Muscle layer of duodenum (tissue), 2 donors: Measurements from ENCODE around the gene TMEM106C.
"Not testable (repeated sequence)": the region's sequence is repeated elsewhere in the genome, so short reads cannot be mapped to it uniquely, and the experiment has no call there.

ENCODE experiments used
- H3K27ac ChIP-seq: one replicate; pipeline ENCODE4 v1.7.0; 2013; ENCODE audit warnings: mild to moderate bottlenecking, low read length
- H3K27me3 ChIP-seq: one replicate; pipeline ENCODE4 v1.7.0; 2013; ENCODE audit warnings: low read depth, mild to moderate bottlenecking, control low read depth, low read length
- H3K36me3 ChIP-seq, 2 donors: one replicate each; pipeline ENCODE4 v1.7.0; 2013; ENCODE audit warnings: low read length in 2 of 2, control low read depth in 1 of 2, mild to moderate bottlenecking in 1 of 2; ENCODE audit not compliant: insufficient read depth in 2 of 2, control insufficient read depth in 1 of 2
- H3K4me1 ChIP-seq, 2 donors: one replicate each; pipeline ENCODE4 v1.7.0; 2013; ENCODE audit warnings: low read length in 2 of 2, mild to moderate bottlenecking in 2 of 2, control low read depth in 1 of 2, moderate library complexity in 1 of 2; ENCODE audit not compliant: insufficient read depth in 2 of 2, control insufficient read depth in 1 of 2
- H3K4me3 ChIP-seq, 2 donors: one replicate each; pipeline ENCODE4 v1.7.0; 2013; ENCODE audit warnings: low read length in 2 of 2, low read depth in 1 of 2, mild to moderate bottlenecking in 1 of 2
- H3K9me3 ChIP-seq, 2 donors: one replicate each; pipeline ENCODE4 v1.7.0; 2013; ENCODE audit warnings: low read length in 2 of 2, control low read depth in 1 of 2, mild to moderate bottlenecking in 1 of 2; ENCODE audit not compliant: control insufficient read depth in 1 of 2
- donor health status: healthy.

TMEM106C gene

DNA sequence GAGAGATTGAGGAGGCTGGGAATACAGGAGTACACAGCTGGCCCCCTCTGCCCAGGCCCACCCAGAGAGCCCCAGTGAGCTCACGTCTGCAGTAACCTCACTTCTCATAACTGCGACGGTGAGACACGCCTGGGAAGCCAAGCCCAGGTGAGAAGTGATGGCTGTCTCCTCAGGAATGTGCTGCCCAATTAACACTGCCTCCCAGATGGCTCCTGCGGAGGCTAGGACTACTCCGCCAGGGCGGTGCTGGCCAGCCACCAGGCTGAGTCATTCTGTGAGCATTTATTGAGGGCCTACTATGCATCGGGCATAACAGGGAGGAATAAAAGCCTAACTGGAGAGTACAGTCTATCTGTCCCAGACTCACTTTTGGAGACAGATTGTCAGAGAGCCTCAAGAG lies 9.3 kb upstream of the TMEM106C start:
- H3K27ac ChIP-seq = no peak overlapping the region
- no peaks in the 10 kb centered on the region for H3K4me1 ChIP-seq
- no peak overlapping the region for H3K4me3 ChIP-seq
- H3K27me3 ChIP-seq = no peaks in the 10 kb centered on the region
- H3K9me3 ChIP-seq = no peaks in the 10 kb centered on the region
- no peaks in the 10 kb centered on the region for H3K36me3 ChIP-seq

DNA sequence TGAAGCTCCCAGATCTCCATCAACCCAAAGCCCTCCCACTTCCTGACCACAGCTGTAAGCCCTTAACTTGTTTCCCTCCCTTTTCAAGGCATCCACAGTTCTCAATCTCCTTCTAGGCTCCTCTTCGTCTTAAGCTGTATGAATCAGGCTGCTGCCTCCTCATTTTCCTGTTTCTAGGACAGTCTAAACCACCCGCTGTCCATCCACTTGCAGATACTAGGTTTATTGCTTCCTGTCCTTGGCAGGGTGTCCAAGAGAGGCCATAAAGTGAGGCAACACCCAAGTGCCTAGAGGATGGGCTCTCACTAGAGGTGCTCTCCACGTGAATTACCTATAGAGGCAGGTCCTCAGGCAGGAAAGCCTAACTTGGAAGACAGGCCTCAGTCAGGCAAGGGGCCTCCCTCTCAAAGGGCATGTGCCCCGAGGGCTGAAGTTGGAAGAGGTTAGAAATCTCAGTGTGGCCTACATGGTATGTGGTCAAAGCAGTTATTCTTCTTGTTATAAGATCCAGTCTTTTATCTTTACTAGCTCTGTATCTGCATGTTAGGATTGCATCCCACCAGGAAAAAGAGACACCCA lies 8.8 kb upstream of the TMEM106C start:
- Histone ChIP-seq H3K27ac (no peak overlapping the region), H3K27me3 (no peaks in the 10 kb centered on the region), H3K36me3 (no peaks in the 10 kb centered on the region), H3K4me1 (no peaks in the 10 kb centered on the region), H3K9me3 (no peaks in the 10 kb centered on the region), H3K4me3 (no peak overlapping the region)

GRCh38 chr12:47955059-47955458 lies 8.3 kb upstream of the TMEM106C start:
- Histone ChIP-seq H3K4me1 (no peaks in the 10 kb centered on the region), H3K27me3 (no peaks in the 10 kb centered on the region), H3K9me3 (no peaks in the 10 kb centered on the region), H3K27ac (no peak overlapping the region), H3K4me3 (no peak overlapping the region), H3K36me3 (no peaks in the 10 kb centered on the region)

GRCh38 chr12:47957671-47958070 lies 5.7 kb upstream of the TMEM106C start:
- not testable (repeated sequence) for H3K27me3 ChIP-seq, H3K27ac ChIP-seq, H3K36me3 ChIP-seq, H3K4me1 ChIP-seq, H3K9me3 ChIP-seq, H3K4me3 ChIP-seq

GRCh38 chr12:47962198-47962597 lies 1.2 kb upstream of the TMEM106C start:
- H3K9me3 ChIP-seq = no peaks in the 10 kb centered on the region
- no peak overlapping the region for H3K4me3 ChIP-seq
- H3K36me3 ChIP-seq = peaks cover 0 to 9% of the 10 kb centered on the region in 2 donors
- no peaks in the 10 kb centered on the region for H3K27me3 ChIP-seq
- H3K4me1 ChIP-seq = peaks cover 0 to 16% of the 10 kb centered on the region in 2 donors
- no peak overlapping the region for H3K27ac ChIP-seq

DNA sequence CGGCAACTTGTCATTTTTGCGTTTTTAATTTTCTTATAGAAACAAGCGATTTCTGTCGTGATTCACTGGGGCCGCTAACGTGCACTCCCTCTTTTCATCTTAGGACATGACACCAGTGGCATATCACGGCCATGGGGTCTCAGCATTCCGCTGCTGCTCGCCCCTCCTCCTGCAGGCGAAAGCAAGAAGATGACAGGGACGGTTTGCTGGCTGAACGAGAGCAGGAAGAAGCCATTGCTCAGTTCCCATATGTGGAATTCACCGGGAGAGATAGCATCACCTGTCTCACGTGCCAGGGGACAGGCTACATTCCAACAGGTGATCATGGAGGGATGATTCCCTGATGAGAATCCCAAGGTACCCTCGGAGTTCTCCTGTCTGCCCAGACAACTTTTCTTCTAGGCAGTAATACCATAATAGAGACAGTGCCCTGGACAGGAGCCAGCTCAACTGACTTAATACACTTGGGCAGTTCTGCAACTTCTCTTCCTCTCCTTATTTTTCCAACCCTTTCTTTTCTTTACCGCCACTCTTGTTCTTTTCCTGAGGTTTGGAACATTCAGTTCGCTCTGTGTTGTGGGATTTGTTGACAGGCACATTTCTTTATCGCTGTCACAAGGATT lies 821 bp downstream of the TMEM106C start:
- H3K27ac ChIP-seq = no peak overlapping the region
- H3K4me3 ChIP-seq = peak overlapping the region; percentile 86 to 96
- no peaks in the 10 kb centered on the region for H3K9me3 ChIP-seq
- H3K4me1 ChIP-seq = peaks cover 0 to 16% of the 10 kb centered on the region in 2 donors
- no peaks in the 10 kb centered on the region for H3K27me3 ChIP-seq
- peaks cover 10 to 11% of the 10 kb centered on the region in 2 donors for H3K36me3 ChIP-seq

DNA sequence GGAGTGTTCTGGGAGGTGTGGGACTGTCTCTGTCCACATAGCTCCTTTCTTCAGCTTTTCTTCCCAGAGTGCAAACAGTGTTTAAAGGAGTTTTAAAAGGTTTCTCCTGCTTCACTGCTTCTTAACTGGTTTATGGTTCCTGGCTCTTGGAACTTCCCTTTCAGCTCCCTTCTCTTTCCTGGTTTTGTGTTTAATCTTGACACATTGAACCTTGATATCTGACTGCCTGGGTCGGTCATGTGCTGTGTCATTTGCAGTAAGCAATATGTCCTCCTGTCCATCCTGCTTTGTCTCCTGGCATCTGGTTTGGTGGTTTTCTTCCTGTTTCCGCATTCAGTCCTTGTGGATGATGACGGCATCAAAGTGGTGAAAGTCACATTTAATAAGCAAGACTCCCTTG lies 2.2 kb downstream of the TMEM106C start:
- no peak overlapping the region for H3K4me3 ChIP-seq
- peaks cover 11 to 12% of the 10 kb centered on the region in 2 donors for H3K36me3 ChIP-seq
- peaks cover 0 to 16% of the 10 kb centered on the region in 2 donors for H3K4me1 ChIP-seq
- peak overlapping the region; percentile 69 for H3K27ac ChIP-seq
- H3K9me3 ChIP-seq = no peaks in the 10 kb centered on the region
- no peaks in the 10 kb centered on the region for H3K27me3 ChIP-seq

DNA sequence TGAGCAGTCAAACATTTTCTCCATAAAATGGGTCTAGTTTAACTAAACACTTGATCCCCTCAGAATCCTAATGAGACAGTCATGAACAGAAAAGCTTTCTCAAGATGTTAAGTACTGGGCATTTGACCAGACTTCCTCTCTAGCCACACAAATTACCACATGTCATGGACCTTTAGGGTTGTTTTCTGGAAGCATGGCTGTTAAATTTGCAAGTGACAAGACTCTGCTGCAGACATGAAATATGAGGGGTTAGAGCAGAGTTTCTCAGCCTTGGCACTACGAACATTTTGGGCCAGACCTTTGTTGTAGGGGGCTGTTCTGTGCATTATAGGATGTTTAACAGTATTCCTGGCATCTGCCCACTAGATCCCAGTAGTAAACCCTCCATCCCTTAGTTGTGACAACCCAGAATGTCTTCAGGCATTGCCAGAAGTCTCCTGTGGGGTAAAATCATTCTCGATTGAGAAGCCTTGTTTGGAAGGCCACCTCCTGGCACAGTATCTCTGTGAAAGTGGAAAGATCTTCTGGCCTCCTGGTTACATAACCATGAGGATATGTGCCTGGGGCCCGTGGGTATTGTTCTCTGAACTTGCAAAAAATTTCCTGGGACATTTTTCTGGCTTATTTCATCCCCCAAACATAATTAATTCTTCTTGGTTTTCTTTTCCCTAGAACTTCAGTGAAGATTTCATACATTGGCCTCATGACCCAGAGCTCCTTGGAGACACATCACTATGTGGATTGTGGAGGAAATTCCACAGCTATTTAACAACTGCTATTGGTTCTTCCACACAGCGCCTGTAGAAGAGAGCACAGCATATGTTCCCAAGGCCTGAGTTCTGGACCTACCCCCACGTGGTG lies 4.3 kb downstream of the TMEM106C start:
- Histone ChIP-seq H3K36me3 (peaks cover 11 to 12% of the 10 kb centered on the region in 2 donors), H3K4me3 (no peak overlapping the region), H3K27me3 (no peaks in the 10 kb centered on the region), H3K27ac (no peak overlapping the region), H3K9me3 (no peaks in the 10 kb centered on the region), H3K4me1 (peaks cover 0 to 16% of the 10 kb centered on the region in 2 donors)

GRCh38 chr12:47969845-47970244 lies 6.4 kb downstream of the TMEM106C start:
- Histone ChIP-seq H3K4me1 (no peaks in the 10 kb centered on the region), H3K36me3 (peaks cover 11 to 12% of the 10 kb centered on the region in 2 donors), H3K27ac (no peak overlapping the region), H3K9me3 (no peaks in the 10 kb centered on the region), H3K27me3 (no peaks in the 10 kb centered on the region), H3K4me3 (no peak overlapping the region)

- H3K9me3 ChIP-seq = no peaks in the 10 kb centered on the region
- no peaks in the 10 kb centered on the region for H3K4me1 ChIP-seq
- H3K27me3 ChIP-seq = no peaks in the 10 kb centered on the region
- peaks cover 11 to 12% of the 10 kb centered on the region in 2 donors for H3K36me3 ChIP-seq
- no peak overlapping the region for H3K27ac ChIP-seq
- no peak overlapping the region for H3K4me3 ChIP-seq
Measured at GRCh38 chr12:47970843-47971242, 7.4 kb downstream of the TMEM106C start.

- no peaks in the 10 kb centered on the region for H3K4me1 ChIP-seq
- no peak overlapping the region for H3K27ac ChIP-seq
- no peaks in the 10 kb centered on the region for H3K27me3 ChIP-seq
- H3K36me3 ChIP-seq = peaks cover 0 to 9% of the 10 kb centered on the region in 2 donors
- H3K9me3 ChIP-seq = no peaks in the 10 kb centered on the region
- H3K4me3 ChIP-seq = no peak overlapping the region
Measured at GRCh38 chr12:47972895-47973294, 9.5 kb downstream of the TMEM106C start.
